H1 (cell line): ENCODE data around the gene COX14. TPM values are rescaled to one million over a fixed set of nuclear protein-coding genes. Genes with fewer than 3 reads are reported as not detected.

Experiments used
- CTBP2 ChIP-seq: IDR thresholded peaks from 2 replicates; pipeline ENCODE4 v1.7.0; 2011; ENCODE audit warnings: borderline replicate concordance, mild to moderate bottlenecking, moderate library complexity, mixed read lengths, low read length; ENCODE audit not compliant: insufficient read depth, insufficient read length
- polyA plus RNA-seq, 7 experiments: library from polyadenylated mRNA; depleted of rRNA in 3 of 7; stranded (reverse) in 5 of 7; unstranded in 2 of 7; fragments of >200 nt in 5 of 7; fragments of 200-250 nt in 2 of 7; gene quantifications; 1 replicate in 5 of 7; 2 replicates in 1 of 7; 4 replicates in 1 of 7; pipeline versions ENCODE4 v1.2.1 to v1.2.3, GENCODE V29; 2011 to 2013; ENCODE audit warnings: missing spikeins in 2 of 7, mixed read lengths in 2 of 7
- total RNA-seq: library from RNA; stranded (reverse); fragmentation: NEBNext Ultra II Directional; extraction: Animal tissue kit (Norgen Biotek cat#: 25700); gene quantifications from 2 replicates; pipeline ENCODE4 v1.2.1, GENCODE V29; 2021

COX14 gene
- total and polyA plus RNA-seq, 2 of the 8 experiments (the other 6 are each of a cell fraction or from before 2014, with no cell fraction given) = 40.1 to 102 TPM

GRCh38 chr12:50084775-50085614 is 27.0 kb upstream of the COX14 start, which contains the start of gene SMARCD1 (continued):
- no peak for TF ChIP-seq CTBP2
